ENCODE results near the gene SLC38A6.

DNA sequence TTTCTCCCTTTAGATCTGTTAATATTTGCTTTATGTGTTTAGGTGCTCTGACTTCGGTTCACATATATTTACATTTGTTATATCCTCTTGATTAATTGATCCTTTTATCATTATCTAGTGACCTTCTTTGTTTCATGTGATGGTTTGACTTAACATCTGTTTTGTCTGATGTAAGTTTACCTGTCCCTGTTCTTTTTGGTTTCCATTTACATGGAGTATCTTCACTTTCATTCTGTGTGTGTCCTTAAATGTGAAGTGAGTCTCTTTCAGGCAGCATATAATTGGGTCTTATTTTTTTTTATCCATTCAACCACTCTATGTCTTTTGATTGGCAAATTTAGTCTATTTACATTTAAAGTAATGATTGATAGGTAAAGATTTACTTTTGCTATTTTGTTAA lies 24.4 kb upstream of the SLC38A6 start:
- TF ChIP-seq POLR2AphosphoS5 (IDR thresholded peaks at IDR 0.05; ENCODE audit: low read depth, low read length) (no peak), POU5F1 (IDR thresholded peaks at IDR 0.05; ENCODE audit: low read depth, low read length) (no peak), TBP (IDR thresholded peaks at IDR 0.05; ENCODE audit: low read depth, low read length) (no peak), NRF1 (IDR thresholded peaks at IDR 0.05; ENCODE audit: low read depth, low read length) (no peak), JUN (IDR thresholded peaks at IDR 0.05; ENCODE audit: low read depth, low read length) (no peak), SP2 (IDR thresholded peaks at IDR 0.05; ENCODE audit: low read length) (no peak), POLR2A (IDR thresholded peaks at IDR 0.05; ENCODE audit: control extremely low read depth in 1 of 2, low read depth in 2 of 2, low read length in 2 of 2) (no peak), ZNF274 (IDR thresholded peaks at IDR 0.05; ENCODE audit: borderline replicate concordance, extremely low read depth, low read length) (no peak)
- TF ChIP-seq, protein P1, sequence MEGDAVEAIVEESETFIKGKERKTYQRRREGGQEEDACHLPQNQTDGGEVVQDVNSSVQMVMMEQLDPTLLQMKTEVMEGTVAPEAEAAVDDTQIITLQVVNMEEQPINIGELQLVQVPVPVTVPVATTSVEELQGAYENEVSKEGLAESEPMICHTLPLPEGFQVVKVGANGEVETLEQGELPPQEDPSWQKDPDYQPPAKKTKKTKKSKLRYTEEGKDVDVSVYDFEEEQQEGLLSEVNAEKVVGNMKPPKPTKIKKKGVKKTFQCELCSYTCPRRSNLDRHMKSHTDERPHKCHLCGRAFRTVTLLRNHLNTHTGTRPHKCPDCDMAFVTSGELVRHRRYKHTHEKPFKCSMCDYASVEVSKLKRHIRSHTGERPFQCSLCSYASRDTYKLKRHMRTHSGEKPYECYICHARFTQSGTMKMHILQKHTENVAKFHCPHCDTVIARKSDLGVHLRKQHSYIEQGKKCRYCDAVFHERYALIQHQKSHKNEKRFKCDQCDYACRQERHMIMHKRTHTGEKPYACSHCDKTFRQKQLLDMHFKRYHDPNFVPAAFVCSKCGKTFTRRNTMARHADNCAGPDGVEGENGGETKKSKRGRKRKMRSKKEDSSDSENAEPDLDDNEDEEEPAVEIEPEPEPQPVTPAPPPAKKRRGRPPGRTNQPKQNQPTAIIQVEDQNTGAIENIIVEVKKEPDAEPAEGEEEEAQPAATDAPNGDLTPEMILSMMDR (IDR thresholded peaks at IDR 0.05; ENCODE audit: control extremely low read depth in 1 of 3, insufficient read depth in 1 of 3, low read depth in 1 of 3, low read length in 3 of 3) = no peak
- TF ChIP-seq, protein P2, sequence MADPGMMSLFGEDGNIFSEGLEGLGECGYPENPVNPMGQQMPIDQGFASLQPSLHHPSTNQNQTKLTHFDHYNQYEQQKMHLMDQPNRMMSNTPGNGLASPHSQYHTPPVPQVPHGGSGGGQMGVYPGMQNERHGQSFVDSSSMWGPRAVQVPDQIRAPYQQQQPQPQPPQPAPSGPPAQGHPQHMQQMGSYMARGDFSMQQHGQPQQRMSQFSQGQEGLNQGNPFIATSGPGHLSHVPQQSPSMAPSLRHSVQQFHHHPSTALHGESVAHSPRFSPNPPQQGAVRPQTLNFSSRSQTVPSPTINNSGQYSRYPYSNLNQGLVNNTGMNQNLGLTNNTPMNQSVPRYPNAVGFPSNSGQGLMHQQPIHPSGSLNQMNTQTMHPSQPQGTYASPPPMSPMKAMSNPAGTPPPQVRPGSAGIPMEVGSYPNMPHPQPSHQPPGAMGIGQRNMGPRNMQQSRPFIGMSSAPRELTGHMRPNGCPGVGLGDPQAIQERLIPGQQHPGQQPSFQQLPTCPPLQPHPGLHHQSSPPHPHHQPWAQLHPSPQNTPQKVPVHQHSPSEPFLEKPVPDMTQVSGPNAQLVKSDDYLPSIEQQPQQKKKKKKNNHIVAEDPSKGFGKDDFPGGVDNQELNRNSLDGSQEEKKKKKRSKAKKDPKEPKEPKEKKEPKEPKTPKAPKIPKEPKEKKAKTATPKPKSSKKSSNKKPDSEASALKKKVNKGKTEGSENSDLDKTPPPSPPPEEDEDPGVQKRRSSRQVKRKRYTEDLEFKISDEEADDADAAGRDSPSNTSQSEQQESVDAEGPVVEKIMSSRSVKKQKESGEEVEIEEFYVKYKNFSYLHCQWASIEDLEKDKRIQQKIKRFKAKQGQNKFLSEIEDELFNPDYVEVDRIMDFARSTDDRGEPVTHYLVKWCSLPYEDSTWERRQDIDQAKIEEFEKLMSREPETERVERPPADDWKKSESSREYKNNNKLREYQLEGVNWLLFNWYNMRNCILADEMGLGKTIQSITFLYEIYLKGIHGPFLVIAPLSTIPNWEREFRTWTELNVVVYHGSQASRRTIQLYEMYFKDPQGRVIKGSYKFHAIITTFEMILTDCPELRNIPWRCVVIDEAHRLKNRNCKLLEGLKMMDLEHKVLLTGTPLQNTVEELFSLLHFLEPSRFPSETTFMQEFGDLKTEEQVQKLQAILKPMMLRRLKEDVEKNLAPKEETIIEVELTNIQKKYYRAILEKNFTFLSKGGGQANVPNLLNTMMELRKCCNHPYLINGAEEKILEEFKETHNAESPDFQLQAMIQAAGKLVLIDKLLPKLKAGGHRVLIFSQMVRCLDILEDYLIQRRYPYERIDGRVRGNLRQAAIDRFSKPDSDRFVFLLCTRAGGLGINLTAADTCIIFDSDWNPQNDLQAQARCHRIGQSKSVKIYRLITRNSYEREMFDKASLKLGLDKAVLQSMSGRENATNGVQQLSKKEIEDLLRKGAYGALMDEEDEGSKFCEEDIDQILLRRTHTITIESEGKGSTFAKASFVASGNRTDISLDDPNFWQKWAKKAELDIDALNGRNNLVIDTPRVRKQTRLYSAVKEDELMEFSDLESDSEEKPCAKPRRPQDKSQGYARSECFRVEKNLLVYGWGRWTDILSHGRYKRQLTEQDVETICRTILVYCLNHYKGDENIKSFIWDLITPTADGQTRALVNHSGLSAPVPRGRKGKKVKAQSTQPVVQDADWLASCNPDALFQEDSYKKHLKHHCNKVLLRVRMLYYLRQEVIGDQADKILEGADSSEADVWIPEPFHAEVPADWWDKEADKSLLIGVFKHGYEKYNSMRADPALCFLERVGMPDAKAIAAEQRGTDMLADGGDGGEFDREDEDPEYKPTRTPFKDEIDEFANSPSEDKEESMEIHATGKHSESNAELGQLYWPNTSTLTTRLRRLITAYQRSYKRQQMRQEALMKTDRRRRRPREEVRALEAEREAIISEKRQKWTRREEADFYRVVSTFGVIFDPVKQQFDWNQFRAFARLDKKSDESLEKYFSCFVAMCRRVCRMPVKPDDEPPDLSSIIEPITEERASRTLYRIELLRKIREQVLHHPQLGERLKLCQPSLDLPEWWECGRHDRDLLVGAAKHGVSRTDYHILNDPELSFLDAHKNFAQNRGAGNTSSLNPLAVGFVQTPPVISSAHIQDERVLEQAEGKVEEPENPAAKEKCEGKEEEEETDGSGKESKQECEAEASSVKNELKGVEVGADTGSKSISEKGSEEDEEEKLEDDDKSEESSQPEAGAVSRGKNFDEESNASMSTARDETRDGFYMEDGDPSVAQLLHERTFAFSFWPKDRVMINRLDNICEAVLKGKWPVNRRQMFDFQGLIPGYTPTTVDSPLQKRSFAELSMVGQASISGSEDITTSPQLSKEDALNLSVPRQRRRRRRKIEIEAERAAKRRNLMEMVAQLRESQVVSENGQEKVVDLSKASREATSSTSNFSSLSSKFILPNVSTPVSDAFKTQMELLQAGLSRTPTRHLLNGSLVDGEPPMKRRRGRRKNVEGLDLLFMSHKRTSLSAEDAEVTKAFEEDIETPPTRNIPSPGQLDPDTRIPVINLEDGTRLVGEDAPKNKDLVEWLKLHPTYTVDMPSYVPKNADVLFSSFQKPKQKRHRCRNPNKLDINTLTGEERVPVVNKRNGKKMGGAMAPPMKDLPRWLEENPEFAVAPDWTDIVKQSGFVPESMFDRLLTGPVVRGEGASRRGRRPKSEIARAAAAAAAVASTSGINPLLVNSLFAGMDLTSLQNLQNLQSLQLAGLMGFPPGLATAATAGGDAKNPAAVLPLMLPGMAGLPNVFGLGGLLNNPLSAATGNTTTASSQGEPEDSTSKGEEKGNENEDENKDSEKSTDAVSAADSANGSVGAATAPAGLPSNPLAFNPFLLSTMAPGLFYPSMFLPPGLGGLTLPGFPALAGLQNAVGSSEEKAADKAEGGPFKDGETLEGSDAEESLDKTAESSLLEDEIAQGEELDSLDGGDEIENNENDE (IDR thresholded peaks at IDR 0.05; ENCODE audit: insufficient replicate concordance, low read length) = no peak
